Neural cell (in vitro differentiated cells): ENCODE measurements around the gene COL5A1.

Experiments
- EZH2 ChIP-seq: fragments of 200-600, 300-800 bp; shearing (Covaris generic), sonication (generic); IDR thresholded peaks from 2 replicates; pipeline ENCODE4 v1.6.1; 2014; ENCODE audit warnings: antibody characterized with exemption, low read length, borderline replicate concordance, mild to moderate bottlenecking; ENCODE audit not compliant: insufficient read depth, poor library complexity, severe bottlenecking
- TAF1 ChIP-seq: IDR thresholded peaks from 2 replicates; pipeline ENCODE4 v1.6.1; 2012; ENCODE audit warnings: low read depth
- TF ChIP-seq, protein P1 (sequence below): fragments of 450-650 bp; IDR thresholded peaks from 2 replicates; pipeline ENCODE4 v1.5.1; 2014; ENCODE audit warnings: antibody characterized with exemption, mild to moderate bottlenecking, moderate library complexity; ENCODE audit not compliant: poor library complexity, severe bottlenecking
- TF ChIP-seq, protein P2 (sequence below): IDR thresholded peaks from 2 replicates; pipeline ENCODE4 v1.6.1; 2012; ENCODE audit warnings: borderline replicate concordance

DNA sequence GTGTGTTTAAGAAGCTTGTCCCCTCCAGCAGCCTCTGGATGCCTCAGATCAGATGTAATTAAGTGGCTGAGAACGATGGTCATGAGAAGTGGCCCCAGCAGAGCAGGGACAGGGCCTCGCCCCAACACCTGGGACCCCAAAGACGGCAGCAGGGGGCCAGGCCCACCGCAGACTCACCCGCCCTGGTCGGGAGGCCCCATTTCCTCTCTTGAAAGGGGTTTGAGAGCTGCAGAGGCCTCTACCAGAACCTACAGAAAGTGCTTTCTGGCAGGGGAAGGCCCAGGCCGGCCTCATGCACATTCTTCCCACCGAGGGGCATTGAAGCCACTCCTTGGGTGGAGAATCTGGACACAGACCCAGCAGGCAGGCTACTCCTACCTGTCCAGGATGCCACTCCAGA is 153.8 kb downstream of the COL5A1 start:
- TF ChIP-seq, protein P1, sequence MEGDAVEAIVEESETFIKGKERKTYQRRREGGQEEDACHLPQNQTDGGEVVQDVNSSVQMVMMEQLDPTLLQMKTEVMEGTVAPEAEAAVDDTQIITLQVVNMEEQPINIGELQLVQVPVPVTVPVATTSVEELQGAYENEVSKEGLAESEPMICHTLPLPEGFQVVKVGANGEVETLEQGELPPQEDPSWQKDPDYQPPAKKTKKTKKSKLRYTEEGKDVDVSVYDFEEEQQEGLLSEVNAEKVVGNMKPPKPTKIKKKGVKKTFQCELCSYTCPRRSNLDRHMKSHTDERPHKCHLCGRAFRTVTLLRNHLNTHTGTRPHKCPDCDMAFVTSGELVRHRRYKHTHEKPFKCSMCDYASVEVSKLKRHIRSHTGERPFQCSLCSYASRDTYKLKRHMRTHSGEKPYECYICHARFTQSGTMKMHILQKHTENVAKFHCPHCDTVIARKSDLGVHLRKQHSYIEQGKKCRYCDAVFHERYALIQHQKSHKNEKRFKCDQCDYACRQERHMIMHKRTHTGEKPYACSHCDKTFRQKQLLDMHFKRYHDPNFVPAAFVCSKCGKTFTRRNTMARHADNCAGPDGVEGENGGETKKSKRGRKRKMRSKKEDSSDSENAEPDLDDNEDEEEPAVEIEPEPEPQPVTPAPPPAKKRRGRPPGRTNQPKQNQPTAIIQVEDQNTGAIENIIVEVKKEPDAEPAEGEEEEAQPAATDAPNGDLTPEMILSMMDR = no peak
- TF ChIP-seq, protein P2, sequence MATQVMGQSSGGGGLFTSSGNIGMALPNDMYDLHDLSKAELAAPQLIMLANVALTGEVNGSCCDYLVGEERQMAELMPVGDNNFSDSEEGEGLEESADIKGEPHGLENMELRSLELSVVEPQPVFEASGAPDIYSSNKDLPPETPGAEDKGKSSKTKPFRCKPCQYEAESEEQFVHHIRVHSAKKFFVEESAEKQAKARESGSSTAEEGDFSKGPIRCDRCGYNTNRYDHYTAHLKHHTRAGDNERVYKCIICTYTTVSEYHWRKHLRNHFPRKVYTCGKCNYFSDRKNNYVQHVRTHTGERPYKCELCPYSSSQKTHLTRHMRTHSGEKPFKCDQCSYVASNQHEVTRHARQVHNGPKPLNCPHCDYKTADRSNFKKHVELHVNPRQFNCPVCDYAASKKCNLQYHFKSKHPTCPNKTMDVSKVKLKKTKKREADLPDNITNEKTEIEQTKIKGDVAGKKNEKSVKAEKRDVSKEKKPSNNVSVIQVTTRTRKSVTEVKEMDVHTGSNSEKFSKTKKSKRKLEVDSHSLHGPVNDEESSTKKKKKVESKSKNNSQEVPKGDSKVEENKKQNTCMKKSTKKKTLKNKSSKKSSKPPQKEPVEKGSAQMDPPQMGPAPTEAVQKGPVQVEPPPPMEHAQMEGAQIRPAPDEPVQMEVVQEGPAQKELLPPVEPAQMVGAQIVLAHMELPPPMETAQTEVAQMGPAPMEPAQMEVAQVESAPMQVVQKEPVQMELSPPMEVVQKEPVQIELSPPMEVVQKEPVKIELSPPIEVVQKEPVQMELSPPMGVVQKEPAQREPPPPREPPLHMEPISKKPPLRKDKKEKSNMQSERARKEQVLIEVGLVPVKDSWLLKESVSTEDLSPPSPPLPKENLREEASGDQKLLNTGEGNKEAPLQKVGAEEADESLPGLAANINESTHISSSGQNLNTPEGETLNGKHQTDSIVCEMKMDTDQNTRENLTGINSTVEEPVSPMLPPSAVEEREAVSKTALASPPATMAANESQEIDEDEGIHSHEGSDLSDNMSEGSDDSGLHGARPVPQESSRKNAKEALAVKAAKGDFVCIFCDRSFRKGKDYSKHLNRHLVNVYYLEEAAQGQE = no peak
- TF ChIP-seq EZH2 (no peak), TAF1 (no peak)
